Lung microvascular endothelial cell (primary cell): ENCODE results near the gene KCNG3. TPM values are rescaled to one million over a fixed set of nuclear protein-coding genes. Genes with fewer than 3 reads are reported as not detected.

Source experiments
- DNase-seq, 2 donors: peaks; one replicate each; pipeline versions ENCODE4 v3.0.0 to v3.0.0-alpha.2; 2010; ENCODE audit warnings: low read depth in 2 of 2
- total RNA-seq: library from RNA; depleted of rRNA; stranded (reverse); fragments of >200 nt; gene quantifications from 2 replicates; pipeline ENCODE4 v1.2.1, GENCODE V29; 2014

The KCNG3 gene, protein sequence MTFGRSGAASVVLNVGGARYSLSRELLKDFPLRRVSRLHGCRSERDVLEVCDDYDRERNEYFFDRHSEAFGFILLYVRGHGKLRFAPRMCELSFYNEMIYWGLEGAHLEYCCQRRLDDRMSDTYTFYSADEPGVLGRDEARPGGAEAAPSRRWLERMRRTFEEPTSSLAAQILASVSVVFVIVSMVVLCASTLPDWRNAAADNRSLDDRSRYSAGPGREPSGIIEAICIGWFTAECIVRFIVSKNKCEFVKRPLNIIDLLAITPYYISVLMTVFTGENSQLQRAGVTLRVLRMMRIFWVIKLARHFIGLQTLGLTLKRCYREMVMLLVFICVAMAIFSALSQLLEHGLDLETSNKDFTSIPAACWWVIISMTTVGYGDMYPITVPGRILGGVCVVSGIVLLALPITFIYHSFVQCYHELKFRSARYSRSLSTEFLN
- total RNA-seq: not detected in 2 replicates

DNA sequence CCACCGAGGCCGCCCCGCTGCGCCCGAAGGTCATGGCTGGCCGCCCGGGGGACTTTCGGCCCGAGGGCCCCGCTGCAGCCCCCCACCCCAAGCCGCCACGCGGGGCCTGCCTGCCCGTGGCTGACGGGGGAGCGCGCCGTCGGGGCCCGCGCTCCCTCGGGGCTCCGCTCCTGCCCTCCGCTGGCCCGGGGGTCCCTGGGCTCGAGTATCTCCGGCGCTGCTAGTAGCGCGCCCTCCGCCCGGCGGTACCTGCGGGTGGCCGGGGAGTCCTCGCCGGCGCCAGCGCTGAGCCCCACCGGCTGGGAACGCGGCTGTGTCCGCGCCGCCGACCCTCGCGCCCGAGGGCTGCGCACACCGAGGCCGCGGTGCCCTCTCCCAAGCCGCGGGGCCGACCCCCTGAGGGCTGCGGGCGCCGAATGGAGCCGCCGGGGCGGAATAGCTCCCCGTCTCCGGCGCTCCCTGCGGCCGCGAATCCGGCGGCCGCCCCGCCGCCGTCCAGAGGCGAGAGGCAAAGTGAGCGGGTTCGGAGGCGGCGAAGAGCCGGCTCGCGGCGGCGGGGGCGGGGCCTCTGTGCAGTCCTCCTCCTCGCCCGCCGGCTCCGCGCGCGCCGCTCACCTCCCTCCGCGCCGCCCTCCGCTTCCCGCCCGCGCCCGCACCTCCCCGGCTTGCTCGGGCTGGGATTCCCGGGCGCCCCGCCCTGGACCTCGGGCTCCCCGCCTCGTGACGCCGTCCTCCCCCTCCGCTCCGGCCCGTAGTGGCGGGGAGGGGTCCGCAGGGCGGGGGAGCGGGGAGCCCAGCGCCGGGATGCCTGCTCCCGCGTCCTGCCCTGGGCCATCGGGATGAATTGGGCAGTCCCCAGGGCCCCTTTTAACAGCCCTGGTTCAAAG lies at the start of gene KCNG3:
KCNG3 (minus strand) TSS at position 515 of the 887 bp plus-strand sequence; CDS start at position 34, 481 bp downstream.
- DNase-seq: peak; percentile 36 to 42

DNA sequence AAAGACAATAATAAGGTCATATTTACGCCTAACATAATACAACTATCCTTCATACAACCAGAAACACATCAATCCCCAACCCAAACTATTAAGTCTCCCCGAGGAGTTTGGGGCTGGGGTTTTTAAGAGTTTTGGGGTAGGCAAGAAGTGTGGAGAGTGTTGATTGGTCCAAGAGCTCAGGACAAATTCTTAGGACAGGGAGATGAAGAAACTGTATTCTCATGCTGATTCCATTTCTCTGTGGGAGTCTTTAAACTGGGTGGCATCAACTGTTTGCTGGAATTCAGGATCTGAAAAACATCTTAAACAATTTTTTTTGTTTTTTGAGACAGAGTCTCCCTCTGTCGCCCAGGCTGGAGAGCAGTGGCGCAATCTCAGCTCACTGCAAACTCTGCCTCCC lies 49.1 kb upstream of the KCNG3 start:
- DNase-seq: no peak

GRCh38 chr2:42537493-42537892 lies 43.7 kb upstream of the KCNG3 start:
- no peak for DNase-seq

DNA sequence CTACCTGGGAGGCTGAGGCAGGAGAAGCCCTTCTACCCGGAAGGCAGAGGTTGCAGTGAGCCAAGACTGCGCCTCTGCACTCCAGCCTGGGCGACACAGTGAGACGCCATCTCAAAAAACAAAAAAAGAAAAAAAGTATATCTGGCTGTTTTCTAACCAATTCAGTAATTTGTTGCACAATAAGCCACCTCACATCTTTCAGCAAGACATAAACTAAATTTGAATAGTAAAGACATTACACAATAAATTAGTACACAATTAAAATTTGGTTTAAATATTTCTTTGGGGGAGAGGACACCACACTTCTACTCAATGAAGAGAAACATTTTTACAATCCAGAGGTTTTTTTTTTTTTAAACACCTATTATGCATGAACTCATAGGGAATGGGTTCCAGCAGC lies 38.6 kb upstream of the KCNG3 start:
- DNase-seq: no peak

DNA sequence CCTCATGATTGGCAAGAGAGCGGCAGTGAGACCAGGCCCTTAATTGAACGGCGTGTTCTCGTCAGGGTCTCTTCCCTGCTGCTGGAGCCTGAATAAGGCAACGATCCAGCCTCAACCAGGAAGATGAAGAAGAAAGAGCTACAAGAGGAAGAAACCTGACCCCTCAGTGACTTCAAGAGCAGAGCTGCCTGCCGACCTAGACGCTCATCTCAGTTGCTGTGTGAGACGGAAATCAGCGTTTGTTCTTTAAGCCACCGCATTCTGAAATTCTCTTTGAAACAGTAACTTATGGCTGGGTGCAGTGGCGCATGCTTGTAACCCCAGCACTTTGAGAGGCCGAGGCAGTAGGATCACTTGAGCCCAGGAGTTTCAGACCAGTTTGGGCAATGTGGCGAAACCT lies 29.6 kb upstream of the KCNG3 start:
- no peak for DNase-seq

DNA sequence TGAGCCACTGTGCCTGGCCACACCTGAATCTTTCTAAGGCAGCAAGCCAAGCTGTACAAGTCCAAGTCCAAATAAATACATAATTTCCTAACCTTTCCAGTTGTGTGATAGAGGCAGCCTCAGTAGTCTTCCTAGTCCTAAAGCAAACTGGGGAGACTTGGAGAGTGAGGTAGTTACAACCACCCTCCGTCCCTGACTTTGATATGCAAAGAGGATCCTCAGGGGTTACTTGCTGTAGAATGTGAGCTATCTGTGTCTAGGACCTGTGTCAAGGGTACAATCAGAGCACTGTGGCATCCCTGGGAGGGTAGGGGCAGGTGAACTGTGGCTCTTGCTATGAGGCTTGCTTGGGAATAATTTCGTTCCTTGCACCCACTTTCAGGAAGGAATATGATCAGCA lies 28.3 kb upstream of the KCNG3 start:
- DNase-seq: no peak

- no peak for DNase-seq
These were observed 25.8 kb upstream of the KCNG3 start for GRCh38 chr2:42519624-42520023.

DNA sequence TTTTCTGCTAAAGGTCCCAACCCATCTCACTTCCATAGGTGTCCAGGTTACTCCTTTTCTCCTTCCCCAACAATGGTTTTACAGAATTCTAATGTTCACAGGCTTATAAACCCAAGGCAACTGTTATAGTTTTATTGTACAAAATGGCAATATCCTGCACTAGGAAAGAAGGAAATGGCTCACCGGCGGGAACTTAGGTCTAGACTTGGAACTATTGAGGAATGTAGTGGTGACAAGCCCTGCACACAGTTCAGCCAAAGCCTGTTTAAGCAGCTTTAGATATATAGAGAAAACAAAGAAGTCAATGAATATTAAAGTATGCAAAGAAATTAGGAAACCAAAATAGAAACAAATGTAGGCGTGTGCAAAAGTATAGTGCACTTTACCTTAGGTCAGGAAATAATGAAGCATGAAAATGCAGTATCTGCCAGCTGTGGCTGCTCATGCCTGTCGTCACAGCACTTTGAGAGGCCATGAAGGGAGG lies 22.7 kb upstream of the KCNG3 start:
- no peak for DNase-seq

- peak; percentile 18 to 62 for DNase-seq
These were observed 19.6 kb upstream of the KCNG3 start for GRCh38 chr2:42513252-42513918.

DNA sequence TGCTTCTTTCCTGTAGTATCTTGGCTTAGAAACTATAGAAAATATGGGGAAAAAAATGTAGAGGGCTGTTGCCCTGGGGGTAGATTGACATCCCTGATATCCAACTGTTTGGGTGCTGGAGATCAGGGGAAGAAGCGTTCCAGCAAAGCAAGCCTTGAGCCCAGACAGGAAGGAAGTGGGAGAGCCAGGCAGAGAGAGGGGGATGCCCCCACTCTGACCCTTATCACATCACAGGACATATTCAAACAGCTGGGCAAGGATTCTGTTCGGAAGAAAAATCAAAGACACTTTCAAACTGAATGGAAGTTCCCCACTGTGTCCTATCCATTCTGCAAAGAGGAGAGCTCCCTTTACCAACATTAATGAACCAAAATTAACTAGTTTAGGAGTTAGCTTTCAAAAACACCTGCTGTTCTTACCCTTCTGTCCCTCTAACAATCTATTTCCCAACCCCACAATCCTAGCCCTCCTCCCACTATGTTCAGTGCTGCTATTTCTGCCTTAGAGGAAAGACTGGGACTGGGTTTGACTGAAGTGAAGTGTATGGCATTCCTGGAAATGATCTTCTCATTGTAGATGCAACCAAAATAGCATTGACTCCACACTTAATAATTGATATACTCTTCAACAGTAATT lies 16.9 kb upstream of the KCNG3 start:
- peak; percentile 6 to 45 for DNase-seq

DNA sequence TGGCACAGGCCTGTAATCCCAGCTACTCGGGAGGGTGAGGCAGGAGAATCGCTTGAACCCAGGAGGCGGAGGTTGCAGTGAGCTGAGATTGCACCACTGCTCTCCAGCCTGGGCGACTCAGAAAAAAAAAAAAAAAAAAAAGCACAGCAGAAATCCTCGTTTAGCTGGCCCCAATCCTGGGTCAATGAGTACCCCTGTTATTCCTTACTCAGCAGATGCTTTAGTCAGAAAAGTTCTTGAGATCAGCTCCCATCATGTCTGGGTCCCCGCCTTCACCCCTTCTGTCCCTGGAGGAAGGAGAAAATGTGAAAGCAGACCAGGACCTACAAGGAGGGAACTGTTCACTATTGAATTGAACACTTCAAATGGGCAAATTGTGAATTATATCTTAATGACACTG lies 16.4 kb upstream of the KCNG3 start:
- DNase-seq: no peak

- no peak for DNase-seq
These were observed 10.8 kb upstream of the KCNG3 start for GRCh38 chr2:42504364-42505230.

GRCh38 chr2:42503291-42503690 lies 9.5 kb upstream of the KCNG3 start:
- DNase-seq: no peak

GRCh38 chr2:42498497-42498896 lies 4.7 kb upstream of the KCNG3 start:
- no peak for DNase-seq

DNA sequence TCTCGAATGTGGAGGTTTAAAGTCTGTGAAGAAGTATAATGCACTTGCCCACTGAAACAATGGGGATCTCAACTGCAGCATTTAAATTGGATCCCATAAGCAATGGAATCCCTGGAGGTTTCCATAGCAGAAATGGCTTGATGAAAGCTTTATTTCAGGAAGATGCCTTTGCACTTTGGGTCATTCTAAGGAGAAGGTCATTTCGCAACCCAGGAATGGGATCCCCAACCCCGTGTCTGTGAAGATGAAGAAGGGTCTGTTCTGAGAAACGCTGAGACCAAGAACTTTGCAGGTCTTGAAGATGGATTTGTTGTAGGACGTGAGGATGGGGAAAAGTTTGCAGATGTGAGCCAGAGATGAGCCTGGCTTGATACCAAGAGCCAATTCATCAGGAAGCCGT lies 1.8 kb upstream of the KCNG3 start:
- DNase-seq: no peak

GRCh38 chr2:42495234-42495581 lies 1.4 kb upstream of the KCNG3 start:
- DNase-seq: no peak

DNA sequence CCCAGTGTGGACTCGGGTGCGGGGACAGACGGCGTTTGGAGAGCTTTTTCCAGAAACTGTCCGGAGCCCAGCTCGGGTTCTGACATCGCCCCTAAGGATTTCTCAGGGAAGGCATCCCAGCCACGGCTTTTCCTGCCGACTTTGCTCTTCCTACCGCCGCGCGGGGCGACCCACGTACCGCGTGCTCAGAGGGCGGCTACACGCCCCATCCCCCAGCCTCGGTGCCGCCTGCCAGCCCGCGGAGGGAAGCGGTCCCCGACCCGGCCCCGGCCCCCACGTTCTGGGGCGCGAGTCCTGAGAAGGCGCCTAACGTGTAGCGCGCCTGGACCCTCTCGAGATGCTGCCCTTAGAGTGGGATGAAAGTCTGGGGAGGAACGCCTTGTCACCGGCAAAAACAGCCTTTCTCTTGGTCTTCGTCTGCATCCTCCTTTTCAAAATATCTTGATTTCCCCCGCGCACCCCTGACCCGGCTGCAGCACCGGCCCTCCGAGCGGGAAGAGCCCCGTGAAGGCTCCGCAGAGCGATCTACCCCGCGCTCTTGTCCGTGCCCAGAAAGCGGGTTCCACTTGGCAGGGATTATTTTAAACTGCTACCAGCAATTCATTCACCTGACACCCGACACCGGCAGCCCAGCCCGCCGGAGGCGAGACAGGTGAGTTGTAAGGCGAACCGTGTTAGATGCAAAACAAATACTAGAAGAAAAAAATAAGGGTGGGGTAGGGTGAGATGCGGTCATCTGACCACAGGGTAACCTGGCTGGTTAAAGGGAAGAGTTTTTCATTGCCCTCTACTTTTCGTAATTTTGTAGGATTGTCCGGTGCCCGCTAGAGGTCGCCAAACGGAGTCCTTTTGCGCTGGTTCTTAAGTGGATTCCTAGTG lies 812 bp upstream of the KCNG3 start:
- DNase-seq: peak; percentile 78 to 80

GRCh38 chr2:42492691-42493467 lies 903 bp downstream of the KCNG3 start:
- peak; percentile 4 to 8 for DNase-seq

- DNase-seq: no peak
These were observed 5.5 kb downstream of the KCNG3 start for GRCh38 chr2:42488297-42488696.
